Measurements from ENCODE around the gene NHS.

DNA sequence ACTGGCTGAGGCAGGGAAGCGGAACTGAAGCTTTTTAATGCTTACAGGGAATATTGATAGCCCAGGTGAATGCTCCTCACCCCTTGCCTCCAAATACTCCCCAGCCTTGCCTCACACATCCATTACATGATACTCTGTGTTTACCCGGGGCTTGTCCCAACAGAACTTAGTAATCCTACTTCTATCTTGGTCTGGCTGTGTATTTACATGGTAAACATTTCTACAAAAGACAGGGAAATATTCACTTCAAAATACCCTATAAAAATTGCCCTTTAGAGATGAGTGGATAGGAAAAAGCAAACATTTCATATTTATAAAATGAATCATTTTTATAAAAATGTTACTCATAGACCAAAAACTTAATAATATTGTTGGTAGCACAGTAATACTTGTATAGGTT, 120.1 kb downstream of the NHS start:
- TF ChIP-seq, protein P1, sequence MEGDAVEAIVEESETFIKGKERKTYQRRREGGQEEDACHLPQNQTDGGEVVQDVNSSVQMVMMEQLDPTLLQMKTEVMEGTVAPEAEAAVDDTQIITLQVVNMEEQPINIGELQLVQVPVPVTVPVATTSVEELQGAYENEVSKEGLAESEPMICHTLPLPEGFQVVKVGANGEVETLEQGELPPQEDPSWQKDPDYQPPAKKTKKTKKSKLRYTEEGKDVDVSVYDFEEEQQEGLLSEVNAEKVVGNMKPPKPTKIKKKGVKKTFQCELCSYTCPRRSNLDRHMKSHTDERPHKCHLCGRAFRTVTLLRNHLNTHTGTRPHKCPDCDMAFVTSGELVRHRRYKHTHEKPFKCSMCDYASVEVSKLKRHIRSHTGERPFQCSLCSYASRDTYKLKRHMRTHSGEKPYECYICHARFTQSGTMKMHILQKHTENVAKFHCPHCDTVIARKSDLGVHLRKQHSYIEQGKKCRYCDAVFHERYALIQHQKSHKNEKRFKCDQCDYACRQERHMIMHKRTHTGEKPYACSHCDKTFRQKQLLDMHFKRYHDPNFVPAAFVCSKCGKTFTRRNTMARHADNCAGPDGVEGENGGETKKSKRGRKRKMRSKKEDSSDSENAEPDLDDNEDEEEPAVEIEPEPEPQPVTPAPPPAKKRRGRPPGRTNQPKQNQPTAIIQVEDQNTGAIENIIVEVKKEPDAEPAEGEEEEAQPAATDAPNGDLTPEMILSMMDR (IDR thresholded peaks at IDR 0.05) = no peak
- TF ChIP-seq POLR2A (IDR thresholded peaks at IDR 0.05) = no peak
- TF ChIP-seq POLR2AphosphoS5 (IDR thresholded peaks at IDR 0.05; ENCODE audit: insufficient read depth in 1 of 2, low read depth in 1 of 2) = no peak

Measured in vagina (tissue), 2 donors.